Spleen (tissue), 7 donors: ENCODE results near the gene CIB4.

Experiments
- POLR2A ChIP-seq, 3 donors: fragments of 450-650 bp; IDR thresholded peaks; one replicate each; pipeline ENCODE4 v1.5.1; 2017; ENCODE audit warnings: antibody characterized with exemption in 3 of 3, mild to moderate bottlenecking in 1 of 3
- TF ChIP-seq, protein P1 (sequence below), 11 experiments: fragments of 200-600 bp in 7 of 11; fragments of 450-650 bp in 4 of 11; sonication (generic) in 4 of 11; IDR thresholded peaks in 8 of 11; conservative IDR thresholded peaks in 3 of 11; 1 replicate in 7 of 11; 2 replicates in 4 of 11; pipeline versions ENCODE4 v1.4.0 to v1.8.0; 2016 to 2021; ENCODE audit warnings: antibody characterized with exemption in 11 of 11, inconsistent platforms in 4 of 11, mild to moderate bottlenecking in 1 of 11
- donor health status: DM: no; HTN: no; CAD: no; lungs with moderate emphysema.
- donor health status: DM: no; HTN: no; CAD: no.
- donor health status: DM: no; HTN: no; CAD: no.

DNA sequence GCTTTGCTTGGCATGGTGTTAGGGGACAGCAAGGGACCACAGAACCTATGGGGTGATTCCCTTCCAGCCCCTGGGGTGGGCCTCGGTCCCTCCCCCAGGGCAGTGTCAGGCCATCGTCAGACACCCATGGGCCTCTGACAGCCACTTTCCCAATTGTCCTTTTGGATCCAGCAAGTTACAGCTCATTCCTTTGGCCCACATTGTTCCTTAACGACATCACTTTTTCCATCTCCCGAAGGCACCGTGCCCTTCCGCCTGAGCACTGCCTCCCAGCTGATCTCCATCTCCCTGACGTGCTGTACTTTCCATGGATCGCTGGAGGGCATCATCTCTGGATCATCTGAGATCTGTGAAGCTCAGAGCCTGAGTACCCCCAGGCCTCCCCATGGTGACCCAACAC, 41.0 kb upstream of the CIB4 start:
- TF ChIP-seq POLR2A (IDR thresholded peaks at IDR 0.05) = no peak
- TF ChIP-seq, protein P1, sequence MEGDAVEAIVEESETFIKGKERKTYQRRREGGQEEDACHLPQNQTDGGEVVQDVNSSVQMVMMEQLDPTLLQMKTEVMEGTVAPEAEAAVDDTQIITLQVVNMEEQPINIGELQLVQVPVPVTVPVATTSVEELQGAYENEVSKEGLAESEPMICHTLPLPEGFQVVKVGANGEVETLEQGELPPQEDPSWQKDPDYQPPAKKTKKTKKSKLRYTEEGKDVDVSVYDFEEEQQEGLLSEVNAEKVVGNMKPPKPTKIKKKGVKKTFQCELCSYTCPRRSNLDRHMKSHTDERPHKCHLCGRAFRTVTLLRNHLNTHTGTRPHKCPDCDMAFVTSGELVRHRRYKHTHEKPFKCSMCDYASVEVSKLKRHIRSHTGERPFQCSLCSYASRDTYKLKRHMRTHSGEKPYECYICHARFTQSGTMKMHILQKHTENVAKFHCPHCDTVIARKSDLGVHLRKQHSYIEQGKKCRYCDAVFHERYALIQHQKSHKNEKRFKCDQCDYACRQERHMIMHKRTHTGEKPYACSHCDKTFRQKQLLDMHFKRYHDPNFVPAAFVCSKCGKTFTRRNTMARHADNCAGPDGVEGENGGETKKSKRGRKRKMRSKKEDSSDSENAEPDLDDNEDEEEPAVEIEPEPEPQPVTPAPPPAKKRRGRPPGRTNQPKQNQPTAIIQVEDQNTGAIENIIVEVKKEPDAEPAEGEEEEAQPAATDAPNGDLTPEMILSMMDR (IDR thresholded peaks at IDR 0.05 in 8 of 11, conservative IDR thresholded peaks at IDR 0.05 in 3 of 11) = no peak
